Activated T-cell treated with anti-CD3 and anti-CD28 coated beads, Interleukin-2, amount 50 U/mL, for 24 hours (primary cell): Measurements from ENCODE around the gene GPC6.

Experiments
- DNase-seq: peaks from one replicate; pipeline ENCODE4 v3.0.0-alpha.2; 2020
- H3K27ac Mint-ChIP-seq: 2 replicates; pipeline ENCODE4 v1.8.0; 2020; ENCODE audit warnings: mild to moderate bottlenecking, mixed read lengths
- H3K27me3 Mint-ChIP-seq: 2 replicates; pipeline ENCODE4 v1.8.0; 2020; ENCODE audit warnings: mixed read lengths
- H3K36me3 Mint-ChIP-seq: 2 replicates; pipeline ENCODE4 v1.8.0; 2020; ENCODE audit warnings: low read depth, mixed read lengths
- H3K4me1 Mint-ChIP-seq: 2 replicates; pipeline ENCODE4 v1.8.0; 2020; ENCODE audit warnings: low read depth, mixed read lengths
- H3K4me3 Mint-ChIP-seq: 2 replicates; pipeline ENCODE4 v1.8.0; 2020; ENCODE audit warnings: mild to moderate bottlenecking, moderate library complexity, mixed read lengths
- H3K9me3 Mint-ChIP-seq: 2 replicates; pipeline ENCODE4 v1.8.0; 2020; ENCODE audit warnings: mixed read lengths

GPC6 gene

GRCh38 chr13:93778548-93778947 is 551.9 kb downstream of the GPC6 start:
- H3K27me3 Mint-ChIP-seq, result peaks cover 16% of the 10 kb centered on the region

GRCh38 chr13:93784191-93784590 is 557.6 kb downstream of the GPC6 start:
- Mint-ChIP-seq H3K27ac (no peak overlapping the region), H3K4me1 (peaks cover 5% of the 10 kb centered on the region), H3K27me3 (peaks cover 32% of the 10 kb centered on the region), H3K9me3 (peaks cover 3% of the 10 kb centered on the region), H3K4me3 (no peak overlapping the region), H3K36me3 (no peaks in the 10 kb centered on the region)
- no peak for DNase-seq

More at GRCh38 chr13:93778548-93778947, 551.9 kb downstream of the GPC6 start:
- no peak for DNase-seq
- Mint-ChIP-seq H3K4me3 (no peak overlapping the region), H3K36me3 (no peaks in the 10 kb centered on the region), H3K27ac (no peak overlapping the region), H3K9me3 (peaks cover 3% of the 10 kb centered on the region), H3K4me1 (no peaks in the 10 kb centered on the region)

- peaks cover 40% of the 10 kb centered on the region for H3K27me3 Mint-ChIP-seq
Observed at GRCh38 chr13:93786846-93787489, 560.4 kb downstream of the GPC6 start.

GRCh38 chr13:93788456-93788855 is 561.8 kb downstream of the GPC6 start:
- peaks cover 17% of the 10 kb centered on the region for H3K4me1 Mint-ChIP-seq
- no peak overlapping the region for H3K27ac Mint-ChIP-seq
- peaks cover 47% of the 10 kb centered on the region for H3K27me3 Mint-ChIP-seq
- H3K9me3 Mint-ChIP-seq, result no peaks in the 10 kb centered on the region
- no peak overlapping the region for H3K4me3 Mint-ChIP-seq
- H3K36me3 Mint-ChIP-seq, result no peaks in the 10 kb centered on the region
- no peak for DNase-seq

More at GRCh38 chr13:93786846-93787489, 560.4 kb downstream of the GPC6 start:
- H3K27ac Mint-ChIP-seq, result no peak overlapping the region
- no peak overlapping the region for H3K4me3 Mint-ChIP-seq
- no peak for DNase-seq
- H3K4me1 Mint-ChIP-seq, result peaks cover 5% of the 10 kb centered on the region
- H3K9me3 Mint-ChIP-seq, result peaks cover 3% of the 10 kb centered on the region
- H3K36me3 Mint-ChIP-seq, result no peaks in the 10 kb centered on the region

GRCh38 chr13:93789058-93789457 is 562.5 kb downstream of the GPC6 start:
- Mint-ChIP-seq H3K9me3 (no peaks in the 10 kb centered on the region), H3K27me3 (peaks cover 47% of the 10 kb centered on the region), H3K4me1 (peaks cover 21% of the 10 kb centered on the region), H3K4me3 (no peak overlapping the region), H3K36me3 (no peaks in the 10 kb centered on the region), H3K27ac (no peak overlapping the region)
- no peak for DNase-seq

- Mint-ChIP-seq H3K4me3 (no peak overlapping the region), H3K4me1 (peaks cover 29% of the 10 kb centered on the region), H3K36me3 (no peaks in the 10 kb centered on the region), H3K27ac (peak overlapping the region; percentile 48), H3K27me3 (peaks cover 53% of the 10 kb centered on the region), H3K9me3 (no peaks in the 10 kb centered on the region)
- peak; percentile 50 for DNase-seq
Observed at GRCh38 chr13:93794197-93794885, 567.7 kb downstream of the GPC6 start.

- peaks cover 27% of the 10 kb centered on the region for H3K4me1 Mint-ChIP-seq
- no peak for DNase-seq
- no peaks in the 10 kb centered on the region for H3K9me3 Mint-ChIP-seq
- peaks cover 65% of the 10 kb centered on the region for H3K27me3 Mint-ChIP-seq
- H3K27ac Mint-ChIP-seq, result no peak overlapping the region
- H3K36me3 Mint-ChIP-seq, result no peaks in the 10 kb centered on the region
- H3K4me3 Mint-ChIP-seq, result no peak overlapping the region
Observed at GRCh38 chr13:93797463-93797862, 570.9 kb downstream of the GPC6 start.

- no peak for DNase-seq
- Mint-ChIP-seq H3K4me1 (peaks cover 6% of the 10 kb centered on the region), H3K27me3 (peaks cover 68% of the 10 kb centered on the region), H3K4me3 (no peak overlapping the region), H3K27ac (no peak overlapping the region), H3K36me3 (no peaks in the 10 kb centered on the region), H3K9me3 (no peaks in the 10 kb centered on the region)
Observed at GRCh38 chr13:93800342-93800741, 573.7 kb downstream of the GPC6 start.

- no peak for DNase-seq
- no peaks in the 10 kb centered on the region for H3K9me3 Mint-ChIP-seq
- no peaks in the 10 kb centered on the region for H3K36me3 Mint-ChIP-seq
- no peak overlapping the region for H3K27ac Mint-ChIP-seq
- no peaks in the 10 kb centered on the region for H3K4me1 Mint-ChIP-seq
- no peak overlapping the region for H3K4me3 Mint-ChIP-seq
- peaks cover 46% of the 10 kb centered on the region for H3K27me3 Mint-ChIP-seq
Observed at GRCh38 chr13:93805736-93806135, 579.1 kb downstream of the GPC6 start.

GRCh38 chr13:93806861-93807260 is 580.3 kb downstream of the GPC6 start:
- Mint-ChIP-seq H3K27me3 (peaks cover 41% of the 10 kb centered on the region), H3K9me3 (no peaks in the 10 kb centered on the region), H3K4me3 (no peak overlapping the region), H3K4me1 (no peaks in the 10 kb centered on the region), H3K36me3 (no peaks in the 10 kb centered on the region), H3K27ac (no peak overlapping the region)
- DNase-seq, result no peak

GRCh38 chr13:93810264-93810663 is 583.7 kb downstream of the GPC6 start:
- H3K4me1 Mint-ChIP-seq, result no peaks in the 10 kb centered on the region
- no peak overlapping the region for H3K27ac Mint-ChIP-seq
- no peak overlapping the region for H3K4me3 Mint-ChIP-seq
- no peaks in the 10 kb centered on the region for H3K36me3 Mint-ChIP-seq
- no peak for DNase-seq
- H3K27me3 Mint-ChIP-seq, result peaks cover 35% of the 10 kb centered on the region
- no peaks in the 10 kb centered on the region for H3K9me3 Mint-ChIP-seq

- no peaks in the 10 kb centered on the region for H3K36me3 Mint-ChIP-seq
- H3K4me1 Mint-ChIP-seq, result no peaks in the 10 kb centered on the region
- DNase-seq, result no peak
- no peak overlapping the region for H3K27ac Mint-ChIP-seq
- no peaks in the 10 kb centered on the region for H3K9me3 Mint-ChIP-seq
- H3K4me3 Mint-ChIP-seq, result no peak overlapping the region
- peaks cover 29% of the 10 kb centered on the region for H3K27me3 Mint-ChIP-seq
Observed at GRCh38 chr13:93811071-93811737, 584.6 kb downstream of the GPC6 start.

- no peak for DNase-seq
- Mint-ChIP-seq H3K27ac (no peak overlapping the region), H3K27me3 (peaks cover 29% of the 10 kb centered on the region), H3K4me1 (no peaks in the 10 kb centered on the region), H3K9me3 (no peaks in the 10 kb centered on the region), H3K4me3 (no peak overlapping the region), H3K36me3 (no peaks in the 10 kb centered on the region)
Observed at GRCh38 chr13:93811738-93812112, 585.1 kb downstream of the GPC6 start.

GRCh38 chr13:93814658-93815057 is 588.1 kb downstream of the GPC6 start:
- Mint-ChIP-seq H3K27me3 (peaks cover 22% of the 10 kb centered on the region), H3K9me3 (no peaks in the 10 kb centered on the region), H3K4me1 (no peaks in the 10 kb centered on the region), H3K4me3 (no peak overlapping the region), H3K36me3 (no peaks in the 10 kb centered on the region), H3K27ac (no peak overlapping the region)
- DNase-seq, result no peak

GRCh38 chr13:93818345-93818744 is 591.7 kb downstream of the GPC6 start:
- no peaks in the 10 kb centered on the region for H3K4me1 Mint-ChIP-seq
- DNase-seq, result no peak
- no peaks in the 10 kb centered on the region for H3K9me3 Mint-ChIP-seq
- no peaks in the 10 kb centered on the region for H3K36me3 Mint-ChIP-seq
- no peak overlapping the region for H3K4me3 Mint-ChIP-seq
- H3K27me3 Mint-ChIP-seq, result peaks cover 10% of the 10 kb centered on the region
- no peak overlapping the region for H3K27ac Mint-ChIP-seq
